ENCODE data around the gene NENF. TPM values are rescaled to one million over a fixed set of nuclear protein-coding genes. Genes with fewer than 3 reads are reported as not detected.

The NENF gene
- total RNA-seq, 1 donor from 2014 or later: 26.6 TPM

DNA sequence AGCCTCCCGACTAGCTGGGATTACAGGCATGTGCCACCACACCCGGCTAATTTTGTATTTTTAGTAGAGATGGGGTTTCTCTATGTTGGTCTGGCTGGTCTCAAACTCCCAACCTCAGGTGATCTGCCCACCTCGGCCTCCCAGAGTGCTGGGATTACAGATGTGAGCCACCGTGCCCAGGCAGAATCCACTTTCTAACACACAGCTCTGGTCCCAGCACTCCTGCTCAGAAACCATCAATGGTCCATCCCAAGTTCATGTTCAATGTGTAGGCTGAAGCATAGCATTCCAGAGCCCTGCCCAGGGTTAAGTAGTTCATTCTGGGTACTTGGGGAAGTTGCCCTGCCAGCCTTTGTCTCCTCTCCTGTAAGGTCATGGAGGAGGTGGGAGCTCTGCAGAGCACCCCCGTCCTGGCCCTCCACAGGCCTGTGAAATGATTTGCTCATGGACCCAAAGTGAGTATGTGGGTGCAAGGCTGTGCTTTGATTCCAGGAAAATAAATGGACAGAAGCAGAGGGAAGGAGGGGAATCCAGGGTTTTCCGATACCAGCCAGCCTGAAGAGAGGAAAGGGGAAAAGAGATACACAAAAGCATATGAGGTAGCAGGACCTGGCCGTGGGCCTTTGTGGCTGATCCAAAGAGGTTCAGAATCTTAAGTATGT is 55.2 kb downstream of the NENF start:
- peak overlapping the region; percentile 96 for H3K27ac Mint-ChIP-seq
- H3K9me3 Mint-ChIP-seq (ENCODE audit: low read depth): no peaks in the 10 kb centered on the region
- peaks cover 45% of the 10 kb centered on the region for H3K4me1 Mint-ChIP-seq (ENCODE audit: low read depth)
- no peaks in the 10 kb centered on the region for H3K36me3 Mint-ChIP-seq (ENCODE audit: insufficient read depth)
- peaks cover 11% of the 10 kb centered on the region for H3K27me3 Mint-ChIP-seq
- no peak for DNase-seq (ENCODE audit: low spot score, unreplicated experiment)
- no peak overlapping the region for H3K4me3 Mint-ChIP-seq (ENCODE audit: low read depth)
- TF ChIP-seq, protein P1, sequence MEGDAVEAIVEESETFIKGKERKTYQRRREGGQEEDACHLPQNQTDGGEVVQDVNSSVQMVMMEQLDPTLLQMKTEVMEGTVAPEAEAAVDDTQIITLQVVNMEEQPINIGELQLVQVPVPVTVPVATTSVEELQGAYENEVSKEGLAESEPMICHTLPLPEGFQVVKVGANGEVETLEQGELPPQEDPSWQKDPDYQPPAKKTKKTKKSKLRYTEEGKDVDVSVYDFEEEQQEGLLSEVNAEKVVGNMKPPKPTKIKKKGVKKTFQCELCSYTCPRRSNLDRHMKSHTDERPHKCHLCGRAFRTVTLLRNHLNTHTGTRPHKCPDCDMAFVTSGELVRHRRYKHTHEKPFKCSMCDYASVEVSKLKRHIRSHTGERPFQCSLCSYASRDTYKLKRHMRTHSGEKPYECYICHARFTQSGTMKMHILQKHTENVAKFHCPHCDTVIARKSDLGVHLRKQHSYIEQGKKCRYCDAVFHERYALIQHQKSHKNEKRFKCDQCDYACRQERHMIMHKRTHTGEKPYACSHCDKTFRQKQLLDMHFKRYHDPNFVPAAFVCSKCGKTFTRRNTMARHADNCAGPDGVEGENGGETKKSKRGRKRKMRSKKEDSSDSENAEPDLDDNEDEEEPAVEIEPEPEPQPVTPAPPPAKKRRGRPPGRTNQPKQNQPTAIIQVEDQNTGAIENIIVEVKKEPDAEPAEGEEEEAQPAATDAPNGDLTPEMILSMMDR (IDR thresholded peaks at IDR 0.05; ENCODE audit: unreplicated experiment): no peak

DNA sequence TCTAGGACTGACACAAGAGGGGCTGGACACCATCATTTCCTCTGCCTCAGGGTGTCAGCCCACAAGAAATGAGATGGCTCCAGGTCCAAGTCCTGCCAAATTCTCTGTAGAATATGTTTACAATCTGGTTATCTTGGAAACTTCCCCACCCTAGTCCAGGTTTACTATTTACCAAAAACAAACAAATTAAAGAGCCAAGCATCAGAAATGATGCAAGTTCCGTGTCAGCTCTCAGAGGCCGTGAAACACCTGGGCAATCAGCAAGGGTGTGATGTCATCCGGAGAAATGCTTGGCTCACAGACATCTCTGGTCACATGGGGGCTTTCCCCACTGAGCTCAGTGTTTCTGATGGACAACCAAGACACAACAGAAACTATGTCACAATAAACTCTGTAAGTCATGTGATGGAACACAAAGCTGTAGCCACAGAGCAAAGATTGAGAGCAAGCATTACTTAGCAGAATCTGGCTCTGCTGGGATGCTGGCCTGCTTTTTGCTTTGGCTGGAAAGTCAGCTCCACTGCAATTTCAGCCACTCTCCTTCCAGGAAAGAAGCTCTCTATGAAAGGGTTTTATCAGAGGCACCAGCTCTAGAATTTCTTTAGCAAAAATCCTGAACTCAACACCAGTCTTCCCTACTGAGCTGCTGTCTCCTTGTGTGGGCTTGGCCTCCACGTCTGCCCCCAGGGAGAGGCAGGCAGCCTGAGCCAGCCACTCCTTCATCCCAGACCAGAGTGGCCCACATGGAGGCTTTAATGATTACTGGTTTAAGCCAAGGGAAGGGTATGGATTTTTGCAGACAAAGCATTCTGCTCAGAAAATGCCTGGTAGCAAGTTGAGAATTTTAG is 55.9 kb downstream of the NENF start:
- DNase-seq (ENCODE audit: low spot score, unreplicated experiment): no peak

DNA sequence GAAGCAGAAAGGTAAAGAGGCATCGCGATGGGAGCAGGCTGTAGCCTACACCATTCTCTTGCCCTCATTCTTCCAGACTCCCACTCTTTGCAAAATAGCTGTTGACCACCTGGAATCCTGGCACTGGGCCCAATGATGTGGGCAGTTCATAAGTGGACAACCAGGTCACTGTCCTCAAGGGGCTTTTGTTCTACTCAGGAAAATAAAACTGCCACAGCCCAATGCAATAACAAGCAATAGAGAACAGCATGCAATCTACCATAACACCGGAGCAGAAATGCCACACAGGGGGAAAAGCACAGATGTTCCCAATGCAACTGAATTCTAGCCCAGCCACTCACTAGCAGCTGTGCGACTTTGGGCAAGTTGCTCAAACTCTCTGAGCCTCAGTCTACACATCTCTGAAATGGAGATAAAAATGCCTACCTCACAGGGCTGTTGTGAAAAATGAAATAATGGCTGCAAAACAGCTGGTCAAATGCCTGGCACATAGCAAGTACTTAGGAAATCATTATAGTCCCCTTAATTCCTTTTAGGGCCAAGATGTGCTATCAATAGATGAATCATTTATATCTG is 56.7 kb downstream of the NENF start:
- no peak overlapping the region for H3K4me3 Mint-ChIP-seq (ENCODE audit: low read depth)
- no peaks in the 10 kb centered on the region for H3K36me3 Mint-ChIP-seq (ENCODE audit: insufficient read depth)
- peaks cover 45% of the 10 kb centered on the region for H3K4me1 Mint-ChIP-seq (ENCODE audit: low read depth)
- TF ChIP-seq, protein P1 (IDR thresholded peaks at IDR 0.05; ENCODE audit: unreplicated experiment): no peak
- no peak for DNase-seq (ENCODE audit: low spot score, unreplicated experiment)
- peaks cover 11% of the 10 kb centered on the region for H3K27me3 Mint-ChIP-seq
- no peaks in the 10 kb centered on the region for H3K9me3 Mint-ChIP-seq (ENCODE audit: low read depth)
- peak overlapping the region; percentile 96 for H3K27ac Mint-ChIP-seq

More for the DNA sequence above, 55.9 kb downstream of the NENF start:
- no peaks in the 10 kb centered on the region for H3K9me3 Mint-ChIP-seq (ENCODE audit: low read depth)
- H3K4me3 Mint-ChIP-seq (ENCODE audit: low read depth): no peak overlapping the region
- TF ChIP-seq, protein P1 (IDR thresholded peaks at IDR 0.05; ENCODE audit: unreplicated experiment): no peak
- no peaks in the 10 kb centered on the region for H3K36me3 Mint-ChIP-seq (ENCODE audit: insufficient read depth)
- H3K4me1 Mint-ChIP-seq (ENCODE audit: low read depth): peaks cover 45% of the 10 kb centered on the region
- H3K27ac Mint-ChIP-seq: peak overlapping the region; percentile 96
- peaks cover 11% of the 10 kb centered on the region for H3K27me3 Mint-ChIP-seq

DNA sequence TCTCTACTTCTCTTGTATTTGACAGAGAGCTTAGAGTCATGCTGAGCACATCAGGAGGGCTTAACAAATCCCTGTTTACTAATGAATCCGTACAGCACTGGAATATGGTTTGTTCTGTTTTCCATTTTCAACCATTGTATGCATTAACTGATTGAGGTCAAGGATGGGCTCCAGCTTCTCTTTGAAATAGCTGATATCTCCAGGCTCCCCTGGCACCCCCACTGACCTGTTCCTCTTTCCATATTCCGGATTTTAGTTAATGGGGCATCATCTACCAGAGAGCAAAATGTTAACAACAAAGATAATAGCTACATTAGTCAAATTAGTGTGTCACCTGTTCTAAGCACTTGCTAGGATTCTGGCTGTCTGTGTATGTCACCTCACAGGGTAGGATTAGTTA is 57.6 kb downstream of the NENF start:
- no peak overlapping the region for H3K4me3 Mint-ChIP-seq (ENCODE audit: low read depth)
- TF ChIP-seq, protein P1 (IDR thresholded peaks at IDR 0.05; ENCODE audit: unreplicated experiment): no peak
- no peak overlapping the region for H3K27ac Mint-ChIP-seq
- H3K36me3 Mint-ChIP-seq (ENCODE audit: insufficient read depth): no peaks in the 10 kb centered on the region
- no peak for DNase-seq (ENCODE audit: low spot score, unreplicated experiment)
- no peaks in the 10 kb centered on the region for H3K9me3 Mint-ChIP-seq (ENCODE audit: low read depth)
- H3K27me3 Mint-ChIP-seq: peaks cover 15% of the 10 kb centered on the region
- peaks cover 42% of the 10 kb centered on the region for H3K4me1 Mint-ChIP-seq (ENCODE audit: low read depth)

DNA sequence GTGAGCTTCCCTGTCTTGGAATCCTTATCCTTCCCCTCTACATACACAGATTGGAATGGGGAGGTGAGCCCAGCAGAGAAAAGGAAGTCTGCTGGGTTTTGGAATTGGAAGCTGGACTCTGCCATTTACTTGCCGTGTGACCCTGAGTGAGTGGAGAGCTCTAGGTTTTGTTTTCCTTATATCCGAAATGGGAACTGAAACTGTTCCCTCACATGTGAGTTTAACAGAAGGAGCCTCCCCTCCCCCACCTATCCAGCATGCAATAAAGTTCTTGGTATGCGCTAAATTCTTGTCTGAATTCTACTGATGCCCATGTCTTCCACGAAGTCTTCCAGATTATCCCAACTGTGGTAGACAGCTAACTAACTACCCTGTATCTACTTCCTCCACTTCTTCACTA is 58.7 kb downstream of the NENF start:
- Mint-ChIP-seq H3K27ac (no peak overlapping the region), H3K36me3 (ENCODE audit: insufficient read depth) (no peaks in the 10 kb centered on the region), H3K27me3 (peaks cover 18% of the 10 kb centered on the region), H3K4me1 (ENCODE audit: low read depth) (peaks cover 37% of the 10 kb centered on the region), H3K9me3 (ENCODE audit: low read depth) (no peaks in the 10 kb centered on the region), H3K4me3 (ENCODE audit: low read depth) (no peak overlapping the region)
- TF ChIP-seq, protein P1 (IDR thresholded peaks at IDR 0.05; ENCODE audit: unreplicated experiment): no peak
- no peak for DNase-seq (ENCODE audit: low spot score, unreplicated experiment)

All from progenitor cell of endocrine pancreas (in vitro differentiated cells).